Upper lobe of right lung (tissue), 1 donor: ENCODE measurements around the gene NDUFV3. TPM values are rescaled to one million over a fixed set of nuclear protein-coding genes. Genes with fewer than 3 reads are reported as not detected.
A peak's percentile ranks its signal among the peaks of the same experiment; 100 is the strongest.

Experiments used
- ATAC-seq: fragments of 200-7000 bp; cut with Tn5 transposase; one replicate; pipeline ENCODE4 v1.9.1; 2020; ENCODE audit warnings: mild to moderate bottlenecking, moderate library complexity
- DNase-seq: peaks from one replicate; pipeline ENCODE4 v3.0.0-alpha.2; 2020
- H3K27ac ChIP-seq: fragments of 200-600 bp; one replicate; pipeline ENCODE4 v1.8.0; 2022
- H3K27me3 ChIP-seq: fragments of 200-600 bp; one replicate; pipeline ENCODE4 v1.8.0; 2022; ENCODE audit warnings: mild to moderate bottlenecking
- H3K36me3 ChIP-seq: fragments of 200-600 bp; one replicate; pipeline ENCODE4 v1.8.0; 2022
- H3K4me1 ChIP-seq: fragments of 200-600 bp; one replicate; pipeline ENCODE4 v1.8.0; 2022
- H3K4me3 ChIP-seq: fragments of 200-600 bp; one replicate; pipeline ENCODE4 v1.8.0; 2022; ENCODE audit warnings: mild to moderate bottlenecking
- H3K9me3 ChIP-seq: fragments of 200-600 bp; one replicate; pipeline ENCODE4 v1.8.0; 2022
- CTCF ChIP-seq: fragments of 200-600 bp; IDR thresholded peaks from one replicate; pipeline ENCODE4 v1.8.0; 2022; ENCODE audit warnings: antibody characterized with exemption
- intact Hi-C: fragments of 100-400 bp; cut with DNase I; formaldehyde crosslinking; loops from one replicate; pipeline ENCODE4 v1.11.0; 2022
- total RNA-seq: library from RNA; stranded (reverse); fragmentation: NEBNext Ultra II Directional; extraction: Animal tissue kit (Norgen Biotek cat#: 25700); gene quantifications from one replicate; pipeline ENCODE4 v1.2.1, GENCODE V29; 2021
- donor health status: DM: no; HTN: yes; CAD: no; lungs with severe emphysema.

NDUFV3 gene
- total RNA-seq, 1 donor from 2014 or later, result 38.5 TPM

GRCh38 chr21:42859891-42860230 is 33.2 kb upstream of the NDUFV3 start:
- intact Hi-C loops, result no loop called here
- ATAC-seq, result no peak
- peaks cover 16% of the 10 kb centered on the region for H3K4me1 ChIP-seq
- no peaks in the 10 kb centered on the region for H3K27me3 ChIP-seq
- H3K27ac ChIP-seq, result no peak overlapping the region
- peaks cover 83% of the 10 kb centered on the region for H3K36me3 ChIP-seq
- H3K4me3 ChIP-seq, result no peak overlapping the region
- TF ChIP-seq CTCF, result no peak
- H3K9me3 ChIP-seq, result no peaks in the 10 kb centered on the region
- DNase-seq, result no peak

GRCh38 chr21:42860345-42860744 is 32.8 kb upstream of the NDUFV3 start:
- Histone ChIP-seq H3K4me1 (peaks cover 12% of the 10 kb centered on the region), H3K36me3 (peaks cover 78% of the 10 kb centered on the region), H3K27ac (no peak overlapping the region), H3K9me3 (no peaks in the 10 kb centered on the region), H3K27me3 (no peaks in the 10 kb centered on the region), H3K4me3 (no peak overlapping the region)
- TF ChIP-seq CTCF, result no peak
- no peak for DNase-seq
- no peak for ATAC-seq
- intact Hi-C loops, result no loop called here

GRCh38 chr21:42861311-42861847 is 31.7 kb upstream of the NDUFV3 start:
- Histone ChIP-seq H3K27ac (no peak overlapping the region), H3K36me3 (peaks cover 68% of the 10 kb centered on the region), H3K4me1 (peaks cover 9% of the 10 kb centered on the region), H3K27me3 (no peaks in the 10 kb centered on the region), H3K4me3 (no peak overlapping the region), H3K9me3 (no peaks in the 10 kb centered on the region)
- DNase-seq (no peak), ATAC-seq (no peak)
- TF ChIP-seq CTCF, result no peak
- intact Hi-C loops, result no loop called here

GRCh38 chr21:42861848-42862400 is 31.2 kb upstream of the NDUFV3 start:
- intact Hi-C loops, result no loop called here
- Histone ChIP-seq H3K36me3 (peaks cover 62% of the 10 kb centered on the region), H3K27ac (no peak overlapping the region)

GRCh38 chr21:42862774-42863503 is 30.2 kb upstream of the NDUFV3 start:
- peaks cover 56% of the 10 kb centered on the region for H3K36me3 ChIP-seq
- no peak overlapping the region for H3K27ac ChIP-seq
- no peak for TF ChIP-seq CTCF
- H3K4me1 ChIP-seq, result peaks cover 9% of the 10 kb centered on the region
- intact Hi-C loops, result no loop called here
- DNase-seq (peak; percentile 63), ATAC-seq (no peak)
- H3K27me3 ChIP-seq, result no peaks in the 10 kb centered on the region
- no peaks in the 10 kb centered on the region for H3K9me3 ChIP-seq
- no peak overlapping the region for H3K4me3 ChIP-seq

More at GRCh38 chr21:42861848-42862400, 31.2 kb upstream of the NDUFV3 start:
- no peak for ATAC-seq
- Histone ChIP-seq H3K9me3 (no peaks in the 10 kb centered on the region), H3K27me3 (no peaks in the 10 kb centered on the region), H3K4me3 (no peak overlapping the region), H3K4me1 (peaks cover 9% of the 10 kb centered on the region)
- no peak for TF ChIP-seq CTCF
- no peak for DNase-seq
